ENCODE measurements around the gene ADPRH. TPM values are rescaled to one million over a fixed set of nuclear protein-coding genes. Genes with fewer than 3 reads are reported as not detected.

ADPRH gene
- total and polyA plus RNA-seq, 8 donors = 2.7 to 9.5 (median 5.0) TPM

DNA sequence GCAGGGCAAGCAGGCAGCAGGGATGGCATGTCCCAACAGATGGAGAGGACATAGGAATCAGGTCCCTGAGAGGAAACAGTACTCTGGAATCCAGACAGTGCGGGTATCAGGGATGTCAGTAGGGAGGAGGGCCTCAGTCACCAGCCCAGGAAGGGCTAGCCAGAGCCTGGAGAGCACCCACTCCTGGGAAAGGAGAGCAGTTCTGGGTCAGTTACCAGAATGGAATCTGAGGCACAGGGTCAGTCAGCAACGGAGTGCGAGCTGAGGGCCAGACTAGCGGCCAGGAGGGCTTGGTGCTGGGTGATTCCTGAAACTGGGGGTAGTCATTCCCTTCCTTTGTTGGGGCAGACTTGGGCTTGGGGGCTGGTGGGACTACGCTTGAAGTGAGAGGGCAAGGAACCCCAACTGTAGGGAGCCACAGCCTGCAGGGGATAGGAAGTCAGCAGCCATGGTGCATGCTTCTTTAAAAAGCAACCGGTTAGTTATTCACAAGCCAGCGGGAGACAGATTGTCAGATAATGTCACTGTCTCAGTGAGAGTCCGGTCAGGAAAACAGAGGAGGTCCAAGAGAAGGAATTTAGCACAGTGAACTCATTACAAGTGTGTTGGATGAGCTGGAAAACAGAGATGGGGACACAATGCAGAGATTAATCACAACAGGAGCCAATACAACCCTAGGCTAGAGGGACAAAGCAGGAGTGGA is 46.3 kb downstream of the ADPRH start:
- Histone ChIP-seq H3K9me3 (no peaks in the 10 kb centered on the region), H3K4me1 (no peaks in the 10 kb centered on the region), H3K4me3 (no peak overlapping the region), H3K36me3 (no peaks in the 10 kb centered on the region), H3K27ac (no peak overlapping the region), H3K27me3 (no peaks in the 10 kb centered on the region)
- DNase-seq (no peak), ATAC-seq (no peak), FAIRE-seq (no peak)
- TF ChIP-seq CTCF (IDR thresholded peaks at IDR 0.05) = no peak
- intact Hi-C loops (cut with DNase I) = no loop called here
- WGBS, 2 donors = 82 to 84% methylated on average over 8 of the region's 8 CpGs

- TF ChIP-seq CTCF (IDR thresholded peaks at IDR 0.05) = no peak
- H3K36me3 ChIP-seq = no peaks in the 10 kb centered on the region
- no peak overlapping the region for H3K4me3 ChIP-seq
- intact Hi-C loops (cut with DNase I) = no loop called here
- no peak overlapping the region for H3K27ac ChIP-seq
- peaks cover 0 to under 1% (median 0%) of the 10 kb centered on the region in 3 donors for H3K4me1 ChIP-seq
- 97 to 100% methylated on average over 1 of the region's 1 CpG for WGBS, 2 donors
- FAIRE-seq (no peak), ATAC-seq (no peak), DNase-seq (no peak)
- no peaks in the 10 kb centered on the region for H3K9me3 ChIP-seq
- H3K27me3 ChIP-seq = no peaks in the 10 kb centered on the region
Measured at GRCh38 chr3:119626196-119626595, 46.9 kb downstream of the ADPRH start.

- ATAC-seq = peak in 2 of 4 donors; percentile 22 to 58
- H3K9me3 ChIP-seq = no peaks in the 10 kb centered on the region
- WGBS, 2 donors = 76 to 78% methylated on average over 8 of the region's 8 CpGs
- H3K27me3 ChIP-seq = no peaks in the 10 kb centered on the region
- no peak for DNase-seq
- intact Hi-C loops (cut with DNase I) = no loop called here
- no peaks in the 10 kb centered on the region for H3K36me3 ChIP-seq
- no peak overlapping the region for H3K27ac ChIP-seq
- H3K4me3 ChIP-seq = no peak overlapping the region
- TF ChIP-seq CTCF (IDR thresholded peaks at IDR 0.05) = no peak
- peaks cover 0 to 9% (median 5%) of the 10 kb centered on the region in 3 donors for H3K4me1 ChIP-seq
- no peak for FAIRE-seq
Measured at GRCh38 chr3:119627461-119627860, 48.2 kb downstream of the ADPRH start.

DNA sequence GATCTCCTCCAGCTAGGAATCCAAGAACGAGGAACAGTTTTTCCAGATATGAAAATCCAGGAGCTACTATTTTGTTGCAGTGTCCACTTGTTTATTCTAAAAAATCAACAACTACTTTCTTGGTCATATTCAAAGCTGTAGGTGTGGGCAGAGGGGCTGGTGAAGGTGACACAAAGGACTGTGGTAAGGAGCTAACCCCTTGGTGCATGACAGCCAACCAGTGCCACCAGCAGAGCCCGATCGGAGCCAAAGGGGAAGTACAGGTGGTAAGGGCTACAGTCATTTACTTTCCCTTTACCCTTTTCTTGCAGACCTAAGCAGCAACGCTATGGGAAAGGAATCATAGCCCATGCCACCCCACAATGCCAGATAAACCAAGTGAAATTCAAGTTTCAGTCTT is 49.1 kb downstream of the ADPRH start:
- FAIRE-seq = no peak
- Histone ChIP-seq H3K27me3 (no peaks in the 10 kb centered on the region), H3K4me1 (peaks cover 0 to 13% (median 7%) of the 10 kb centered on the region in 3 donors), H3K36me3 (no peaks in the 10 kb centered on the region), H3K9me3 (no peaks in the 10 kb centered on the region), H3K4me3 (no peak overlapping the region), H3K27ac (no peak overlapping the region)
- intact Hi-C loops (cut with DNase I) = no loop called here
- no peak for DNase-seq
- ATAC-seq = no peak
- WGBS, 2 donors = 83 to 91% methylated on average over 4 of the region's 4 CpGs
- no peak for TF ChIP-seq CTCF (IDR thresholded peaks at IDR 0.05)

DNA sequence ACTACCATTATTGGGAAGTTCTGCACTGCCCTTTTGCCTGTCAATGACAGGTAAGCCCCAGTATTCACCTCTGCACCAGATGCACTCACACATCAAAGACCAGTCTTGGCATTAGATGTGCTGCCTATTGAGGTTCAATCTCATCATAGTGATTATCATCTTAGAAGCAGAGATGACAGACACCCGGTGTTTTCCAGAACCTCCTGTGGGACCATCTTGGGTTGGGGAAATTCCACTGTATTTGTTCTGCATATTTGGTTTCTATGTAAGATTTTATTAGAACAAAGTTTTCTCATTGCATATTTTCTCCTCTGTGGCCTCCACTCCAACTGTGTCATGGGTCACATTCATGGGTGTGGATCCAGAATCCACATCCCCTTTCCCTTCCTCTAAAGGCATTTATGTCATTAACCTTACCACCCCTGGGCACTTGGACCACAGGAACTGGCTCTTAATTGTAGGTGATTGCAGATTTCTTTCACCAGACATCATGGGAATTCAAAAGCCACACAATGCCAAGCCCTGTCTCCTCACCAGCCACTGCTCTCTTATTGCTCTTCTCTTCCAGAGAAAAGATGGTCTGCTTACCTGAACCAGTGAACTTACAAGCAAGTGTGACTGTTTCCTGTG is 49.6 kb downstream of the ADPRH start:
- no peak for DNase-seq
- intact Hi-C loops (cut with DNase I) = no loop called here
- H3K4me1 ChIP-seq = peaks cover 0 to 13% (median 7%) of the 10 kb centered on the region in 3 donors
- H3K27me3 ChIP-seq = no peaks in the 10 kb centered on the region
- 68 to 77% methylated on average over 1 of the region's 1 CpG for WGBS, 2 donors
- no peak for FAIRE-seq
- no peak for TF ChIP-seq CTCF (IDR thresholded peaks at IDR 0.05)
- no peaks in the 10 kb centered on the region for H3K9me3 ChIP-seq
- no peaks in the 10 kb centered on the region for H3K36me3 ChIP-seq
- no peak overlapping the region for H3K27ac ChIP-seq
- no peak overlapping the region for H3K4me3 ChIP-seq
- peak in 1 of 4 donors; percentile 3 for ATAC-seq

All from pancreas (tissue), 10 donors.